ENCODE results near the gene ATG13.

DNA sequence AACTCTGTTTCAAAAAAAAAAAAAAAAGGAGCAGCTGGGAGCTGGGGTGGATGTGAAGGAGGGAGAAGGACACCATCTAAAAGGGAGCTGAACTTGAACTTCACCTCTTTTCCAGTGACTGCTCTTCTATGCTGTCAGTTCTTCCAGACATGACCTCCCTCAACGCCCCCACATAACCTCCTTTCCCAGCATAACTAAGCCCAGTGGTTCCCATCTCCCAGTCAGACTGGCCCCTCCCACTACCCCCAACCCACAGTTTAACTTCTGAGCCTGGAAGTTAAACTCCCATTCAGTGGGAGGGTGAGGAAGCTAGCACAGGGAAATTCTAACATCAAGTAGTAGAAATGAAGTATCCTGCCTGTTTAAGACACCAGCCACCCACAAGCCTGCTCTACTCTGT lies 81.2 kb downstream of the ATG13 start:
- TF ChIP-seq, protein P1, sequence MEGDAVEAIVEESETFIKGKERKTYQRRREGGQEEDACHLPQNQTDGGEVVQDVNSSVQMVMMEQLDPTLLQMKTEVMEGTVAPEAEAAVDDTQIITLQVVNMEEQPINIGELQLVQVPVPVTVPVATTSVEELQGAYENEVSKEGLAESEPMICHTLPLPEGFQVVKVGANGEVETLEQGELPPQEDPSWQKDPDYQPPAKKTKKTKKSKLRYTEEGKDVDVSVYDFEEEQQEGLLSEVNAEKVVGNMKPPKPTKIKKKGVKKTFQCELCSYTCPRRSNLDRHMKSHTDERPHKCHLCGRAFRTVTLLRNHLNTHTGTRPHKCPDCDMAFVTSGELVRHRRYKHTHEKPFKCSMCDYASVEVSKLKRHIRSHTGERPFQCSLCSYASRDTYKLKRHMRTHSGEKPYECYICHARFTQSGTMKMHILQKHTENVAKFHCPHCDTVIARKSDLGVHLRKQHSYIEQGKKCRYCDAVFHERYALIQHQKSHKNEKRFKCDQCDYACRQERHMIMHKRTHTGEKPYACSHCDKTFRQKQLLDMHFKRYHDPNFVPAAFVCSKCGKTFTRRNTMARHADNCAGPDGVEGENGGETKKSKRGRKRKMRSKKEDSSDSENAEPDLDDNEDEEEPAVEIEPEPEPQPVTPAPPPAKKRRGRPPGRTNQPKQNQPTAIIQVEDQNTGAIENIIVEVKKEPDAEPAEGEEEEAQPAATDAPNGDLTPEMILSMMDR (tag by site-specific recombination; IDR thresholded peaks at IDR 0.05) = no peak
- no peak for TF ChIP-seq ZNF623 (tag by site-specific recombination; IDR thresholded peaks at IDR 0.05)
- TF ChIP-seq, protein P2, sequence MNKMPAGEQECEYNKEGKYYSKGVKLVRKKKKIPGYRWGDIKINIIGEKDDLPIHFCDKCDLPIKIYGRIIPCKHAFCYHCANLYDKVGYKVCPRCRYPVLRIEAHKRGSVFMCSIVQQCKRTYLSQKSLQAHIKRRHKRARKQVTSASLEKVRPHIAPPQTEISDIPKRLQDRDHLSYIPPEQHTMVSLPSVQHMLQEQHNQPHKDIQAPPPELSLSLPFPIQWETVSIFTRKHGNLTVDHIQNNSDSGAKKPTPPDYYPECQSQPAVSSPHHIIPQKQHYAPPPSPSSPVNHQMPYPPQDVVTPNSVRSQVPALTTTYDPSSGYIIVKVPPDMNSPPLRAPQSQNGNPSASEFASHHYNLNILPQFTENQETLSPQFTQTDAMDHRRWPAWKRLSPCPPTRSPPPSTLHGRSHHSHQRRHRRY (tag by site-specific recombination; IDR thresholded peaks at IDR 0.05) = no peak

Data from HEK293 (cell line).